GM10847 (cell line): ENCODE data around the gene KMT2E.

Experiments used
- POLR2A ChIP-seq: IDR thresholded peaks from 2 replicates; pipeline ENCODE4 v1.6.1; 2011; ENCODE audit not compliant: insufficient read length; ENCODE audit errors: extremely low read depth

Gene KMT2E

GRCh38 chr7:104979167-104979841 lies 34.7 kb upstream of the KMT2E start:
- no peak for TF ChIP-seq POLR2A

- TF ChIP-seq POLR2A, result no peak
Measured at GRCh38 chr7:104980440-104980839, 33.6 kb upstream of the KMT2E start.

GRCh38 chr7:104980841-104981671 lies 32.9 kb upstream of the KMT2E start:
- TF ChIP-seq POLR2A, result no peak

GRCh38 chr7:104981672-104982037 lies 32.4 kb upstream of the KMT2E start:
- TF ChIP-seq POLR2A, result no peak

GRCh38 chr7:104982308-104983075 lies 31.5 kb upstream of the KMT2E start:
- TF ChIP-seq POLR2A, result no peak

- no peak for TF ChIP-seq POLR2A
Measured at GRCh38 chr7:104983076-104983577, 30.9 kb upstream of the KMT2E start.

GRCh38 chr7:104983578-104984539 lies 30.1 kb upstream of the KMT2E start:
- TF ChIP-seq POLR2A, result peak; percentile 76

GRCh38 chr7:104984585-104985258 lies 29.3 kb upstream of the KMT2E start:
- no peak for TF ChIP-seq POLR2A

GRCh38 chr7:104985259-104985617 lies 28.8 kb upstream of the KMT2E start:
- TF ChIP-seq POLR2A, result no peak

GRCh38 chr7:104986628-104987259 lies 27.3 kb upstream of the KMT2E start:
- TF ChIP-seq POLR2A, result no peak

- no peak for TF ChIP-seq POLR2A
Measured at GRCh38 chr7:104990983-104991382, 23.0 kb upstream of the KMT2E start.

- no peak for TF ChIP-seq POLR2A
Measured at GRCh38 chr7:104992306-104992705, 21.7 kb upstream of the KMT2E start.

GRCh38 chr7:104993217-104993862 lies 20.7 kb upstream of the KMT2E start:
- TF ChIP-seq POLR2A, result no peak
